Measurements from ENCODE around the gene AGPAT1. TPM values are rescaled to one million over a fixed set of nuclear protein-coding genes. Genes with fewer than 3 reads are reported as not detected.

The AGPAT1 gene
- total RNA-seq, 1 donor, result 19.2 TPM

DNA sequence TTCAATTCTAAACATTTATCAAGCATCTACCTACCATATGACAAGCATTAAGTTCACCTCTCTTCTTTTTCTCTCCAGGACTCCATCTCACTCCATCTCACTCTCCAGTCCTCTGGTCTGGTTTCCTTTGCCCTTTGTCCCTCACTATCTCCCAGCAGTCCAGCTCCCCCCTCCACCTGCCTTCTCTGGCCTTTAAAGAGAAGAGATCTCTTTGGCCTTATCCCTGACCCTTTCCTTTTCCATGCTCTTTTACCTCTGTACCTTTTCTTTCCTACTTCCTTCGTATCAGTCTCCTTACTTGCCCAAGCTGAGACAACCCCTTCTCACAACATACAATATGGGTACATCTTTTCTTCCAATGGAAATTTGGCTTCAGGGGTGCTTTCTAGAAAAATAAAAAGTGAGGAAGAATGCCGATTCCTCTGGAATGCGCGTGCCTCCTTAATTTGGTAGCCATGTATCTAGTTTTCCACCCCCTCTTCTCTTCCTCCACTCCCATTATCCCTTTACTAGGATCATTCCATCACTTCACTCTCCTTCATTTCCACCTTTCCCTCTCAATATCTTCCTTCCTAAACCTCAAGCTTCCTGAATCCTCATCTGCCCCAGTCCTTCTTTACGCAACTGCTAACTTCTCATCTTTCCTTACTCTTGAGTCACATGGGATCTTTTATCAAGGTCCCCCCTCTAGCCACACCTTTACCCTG, 745 bp upstream of the AGPAT1 start:
- no peaks in the 10 kb centered on the region for H3K27me3 ChIP-seq (ENCODE audit: insufficient read depth, low read length)
- peak overlapping the region; percentile 86 for H3K4me3 ChIP-seq (ENCODE audit: insufficient read depth, low read length)
- H3K27ac ChIP-seq (ENCODE audit: low read depth, low read length), result peak overlapping the region; percentile 93
- H3K79me2 ChIP-seq (ENCODE audit: insufficient read depth, low read length), result peaks cover 47% of the 10 kb centered on the region
- H3K4me2 ChIP-seq (ENCODE audit: insufficient read depth, low read length), result peak overlapping the region; percentile 99
- H4K20me1 ChIP-seq (ENCODE audit: insufficient read depth, low read length), result no peaks in the 10 kb centered on the region
- H3K4me1 ChIP-seq (ENCODE audit: insufficient read depth, low read length), result peaks cover 35% of the 10 kb centered on the region
- H3K36me3 ChIP-seq (ENCODE audit: insufficient read depth, low read length), result peaks cover 13% of the 10 kb centered on the region
- H3K9me3 ChIP-seq (ENCODE audit: low read depth, low read length), result no peaks in the 10 kb centered on the region
- peak; percentile 73 for DNase-seq (ENCODE audit: insufficient read length, low spot score, missing footprints)
- peak overlapping the region; percentile 93 for H2AFZ ChIP-seq (ENCODE audit: low read length)
- TF ChIP-seq, protein P1, sequence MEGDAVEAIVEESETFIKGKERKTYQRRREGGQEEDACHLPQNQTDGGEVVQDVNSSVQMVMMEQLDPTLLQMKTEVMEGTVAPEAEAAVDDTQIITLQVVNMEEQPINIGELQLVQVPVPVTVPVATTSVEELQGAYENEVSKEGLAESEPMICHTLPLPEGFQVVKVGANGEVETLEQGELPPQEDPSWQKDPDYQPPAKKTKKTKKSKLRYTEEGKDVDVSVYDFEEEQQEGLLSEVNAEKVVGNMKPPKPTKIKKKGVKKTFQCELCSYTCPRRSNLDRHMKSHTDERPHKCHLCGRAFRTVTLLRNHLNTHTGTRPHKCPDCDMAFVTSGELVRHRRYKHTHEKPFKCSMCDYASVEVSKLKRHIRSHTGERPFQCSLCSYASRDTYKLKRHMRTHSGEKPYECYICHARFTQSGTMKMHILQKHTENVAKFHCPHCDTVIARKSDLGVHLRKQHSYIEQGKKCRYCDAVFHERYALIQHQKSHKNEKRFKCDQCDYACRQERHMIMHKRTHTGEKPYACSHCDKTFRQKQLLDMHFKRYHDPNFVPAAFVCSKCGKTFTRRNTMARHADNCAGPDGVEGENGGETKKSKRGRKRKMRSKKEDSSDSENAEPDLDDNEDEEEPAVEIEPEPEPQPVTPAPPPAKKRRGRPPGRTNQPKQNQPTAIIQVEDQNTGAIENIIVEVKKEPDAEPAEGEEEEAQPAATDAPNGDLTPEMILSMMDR (IDR thresholded peaks at IDR 0.05; ENCODE audit: extremely low read depth, low read depth, low read length), result no peak

DNA sequence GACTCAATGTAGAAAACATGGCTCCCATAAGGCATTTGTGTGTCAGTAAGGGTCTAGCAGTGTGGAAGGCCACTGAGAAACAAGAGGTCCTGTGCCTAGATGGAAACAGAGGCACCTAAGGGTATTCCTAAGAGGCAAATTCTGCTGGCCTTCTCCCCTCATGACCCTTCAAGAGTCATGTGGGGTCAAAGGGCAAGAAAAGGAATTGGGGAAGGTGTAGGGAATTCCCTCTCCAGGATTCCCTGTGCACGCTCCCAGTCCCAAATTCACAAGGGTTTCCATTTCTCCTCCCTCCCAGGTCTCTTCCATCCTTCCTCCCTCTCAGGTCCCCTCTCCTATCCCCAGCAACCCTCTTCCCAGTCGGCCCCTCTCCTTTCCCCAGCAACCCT, 568 bp downstream of the AGPAT1 start:
- Histone ChIP-seq H3K27ac (ENCODE audit: low read depth, low read length) (peak overlapping the region; percentile 64), H2AFZ (ENCODE audit: low read length) (peak overlapping the region; percentile 54), H3K9me3 (ENCODE audit: low read depth, low read length) (no peaks in the 10 kb centered on the region), H3K79me2 (ENCODE audit: insufficient read depth, low read length) (peaks cover 50% of the 10 kb centered on the region), H3K36me3 (ENCODE audit: insufficient read depth, low read length) (peaks cover 13% of the 10 kb centered on the region), H3K4me1 (ENCODE audit: insufficient read depth, low read length) (peaks cover 35% of the 10 kb centered on the region), H3K4me2 (ENCODE audit: insufficient read depth, low read length) (peak overlapping the region; percentile 99), H4K20me1 (ENCODE audit: insufficient read depth, low read length) (peaks cover 2% of the 10 kb centered on the region), H3K4me3 (ENCODE audit: insufficient read depth, low read length) (peak overlapping the region; percentile 86), H3K27me3 (ENCODE audit: insufficient read depth, low read length) (no peaks in the 10 kb centered on the region)
- TF ChIP-seq, protein P1 (IDR thresholded peaks at IDR 0.05; ENCODE audit: extremely low read depth, low read depth, low read length), result no peak
- DNase-seq (ENCODE audit: insufficient read length, low spot score, missing footprints), result peak; percentile 56

DNA sequence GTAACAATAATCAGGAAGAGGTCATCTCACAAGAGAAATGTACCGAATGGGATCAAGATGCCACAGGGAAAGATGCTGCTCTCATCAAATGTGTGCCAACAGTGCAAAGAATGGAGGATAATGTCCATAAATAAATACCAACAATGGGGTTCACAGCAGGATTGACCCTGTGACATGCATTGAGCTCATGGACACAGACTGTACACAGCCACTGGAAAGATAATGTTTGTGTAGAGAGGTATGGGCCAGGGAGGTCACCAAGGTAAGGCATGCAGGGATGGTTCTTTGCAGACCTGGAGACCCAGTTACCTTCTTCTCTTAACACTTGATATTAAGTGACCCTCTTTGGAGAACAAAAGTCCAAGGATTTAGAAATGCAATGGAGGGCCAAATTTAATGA, 1.5 kb downstream of the AGPAT1 start:
- peaks cover 35% of the 10 kb centered on the region for H3K4me1 ChIP-seq (ENCODE audit: insufficient read depth, low read length)
- no peaks in the 10 kb centered on the region for H3K27me3 ChIP-seq (ENCODE audit: insufficient read depth, low read length)
- H3K27ac ChIP-seq (ENCODE audit: low read depth, low read length), result no peak overlapping the region
- H3K36me3 ChIP-seq (ENCODE audit: insufficient read depth, low read length), result peaks cover 16% of the 10 kb centered on the region
- peak overlapping the region; percentile 86 for H3K4me3 ChIP-seq (ENCODE audit: insufficient read depth, low read length)
- DNase-seq (ENCODE audit: insufficient read length, low spot score, missing footprints), result no peak
- peaks cover 2% of the 10 kb centered on the region for H4K20me1 ChIP-seq (ENCODE audit: insufficient read depth, low read length)
- peak overlapping the region; percentile 99 for H3K4me2 ChIP-seq (ENCODE audit: insufficient read depth, low read length)
- no peak overlapping the region for H2AFZ ChIP-seq (ENCODE audit: low read length)
- H3K79me2 ChIP-seq (ENCODE audit: insufficient read depth, low read length), result peaks cover 49% of the 10 kb centered on the region
- TF ChIP-seq, protein P1 (IDR thresholded peaks at IDR 0.05; ENCODE audit: extremely low read depth, low read depth, low read length), result no peak
- H3K9me3 ChIP-seq (ENCODE audit: low read depth, low read length), result no peaks in the 10 kb centered on the region

DNA sequence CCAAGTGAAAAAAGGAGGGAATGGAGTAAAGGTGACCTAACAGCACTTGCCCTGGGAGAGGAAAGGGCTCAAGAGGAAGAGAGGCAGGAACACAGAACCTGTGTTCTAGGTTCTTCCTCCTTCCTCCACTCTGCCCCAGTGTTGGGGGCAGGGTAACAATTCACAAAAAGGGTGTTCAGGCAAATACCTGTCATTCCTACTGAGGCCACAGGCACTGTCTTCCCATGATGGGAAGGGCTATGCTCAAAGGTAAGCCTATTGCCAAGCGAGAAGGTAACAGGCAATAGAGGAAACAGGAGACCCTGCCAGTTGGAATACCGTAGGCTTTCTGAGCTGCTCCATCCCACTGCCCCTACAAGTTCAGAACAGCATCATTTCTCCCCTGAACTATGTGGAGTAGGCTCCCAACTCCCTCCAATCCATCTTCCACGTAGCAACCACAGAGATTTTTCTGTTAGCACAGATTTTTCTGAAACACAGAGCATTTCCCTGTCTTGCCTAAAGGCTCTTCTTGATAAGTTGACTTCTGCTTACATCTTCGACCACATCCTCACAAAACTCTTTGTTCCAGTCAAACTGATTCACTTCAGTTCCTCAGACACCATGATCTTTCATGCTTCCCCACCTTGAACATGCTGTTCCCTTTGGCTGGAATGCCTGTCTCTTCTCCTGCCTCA, 2.7 kb downstream of the AGPAT1 start:
- Histone ChIP-seq H3K27me3 (ENCODE audit: insufficient read depth, low read length) (no peaks in the 10 kb centered on the region), H3K36me3 (ENCODE audit: insufficient read depth, low read length) (peaks cover 22% of the 10 kb centered on the region), H4K20me1 (ENCODE audit: insufficient read depth, low read length) (peaks cover 2% of the 10 kb centered on the region), H3K4me1 (ENCODE audit: insufficient read depth, low read length) (peaks cover 32% of the 10 kb centered on the region), H3K4me3 (ENCODE audit: insufficient read depth, low read length) (no peak overlapping the region), H3K4me2 (ENCODE audit: insufficient read depth, low read length) (no peak overlapping the region), H2AFZ (ENCODE audit: low read length) (no peak overlapping the region), H3K9me3 (ENCODE audit: low read depth, low read length) (no peaks in the 10 kb centered on the region), H3K79me2 (ENCODE audit: insufficient read depth, low read length) (peaks cover 40% of the 10 kb centered on the region), H3K27ac (ENCODE audit: low read depth, low read length) (no peak overlapping the region)
- peak; percentile 54 for DNase-seq (ENCODE audit: insufficient read length, low spot score, missing footprints)
- TF ChIP-seq, protein P1 (IDR thresholded peaks at IDR 0.05; ENCODE audit: extremely low read depth, low read depth, low read length), result no peak

All from osteoblast (primary cell).